Effector CD4-positive, alpha-beta T cell (primary cell): ENCODE measurements around the gene ERH.
"Not testable (repeated sequence)": the region's sequence is repeated elsewhere in the genome, so short reads cannot be mapped to it uniquely, and the experiment has no call there.

Experiments used
- DNase-seq: peaks from one replicate; pipeline ENCODE4 v3.0.0-alpha.2; 2020
- total RNA-seq: gene quantifications from one replicate; lab custom pipeline; 2026; lab: John Stamatoyannopoulos, UW

Gene ERH
- total RNA-seq = 22.5 reads per million, percentile 49 among the genes with 10 or more reads in this experiment

GRCh38 chr14:69398053-69398817, at the start of gene ERH, which contains the start of gene SLC39A9:
ERH (minus strand) TSS chr14:69398299; CDS start chr14:69398233, 66 bp downstream.
SLC39A9 (plus strand) TSS chr14:69398692; CDS start chr14:69399370, 678 bp downstream.
- peak; percentile 96 for DNase-seq

GRCh38 chr14:69443296-69443805, 45.3 kb upstream of the ERH start:
- DNase-seq = no peak

GRCh38 chr14:69441948-69442347, 43.8 kb upstream of the ERH start:
- no peak for DNase-seq

GRCh38 chr14:69439521-69440270, 41.6 kb upstream of the ERH start:
- DNase-seq = no peak

- no peak for DNase-seq
These were observed 34.3 kb upstream of the ERH start for GRCh38 chr14:69432364-69432763.

GRCh38 chr14:69430306-69430939, 32.3 kb upstream of the ERH start:
- DNase-seq = no peak

- DNase-seq = no peak
These were observed 31.5 kb upstream of the ERH start for GRCh38 chr14:69429643-69430042.

- DNase-seq = no peak
These were observed 30.3 kb upstream of the ERH start for GRCh38 chr14:69428289-69428998.

GRCh38 chr14:69427596-69427995, 29.5 kb upstream of the ERH start:
- DNase-seq = no peak

- DNase-seq = no peak
These were observed 26.2 kb upstream of the ERH start for GRCh38 chr14:69424149-69424923.

GRCh38 chr14:69423279-69423678, 25.2 kb upstream of the ERH start:
- no peak for DNase-seq

- not testable (repeated sequence) for DNase-seq
These were observed 18.0 kb upstream of the ERH start for GRCh38 chr14:69416087-69416486.

GRCh38 chr14:69413483-69413882, 15.4 kb upstream of the ERH start:
- DNase-seq = no peak

GRCh38 chr14:69408331-69408960, 10.3 kb upstream of the ERH start:
- DNase-seq = no peak

- DNase-seq = no peak
These were observed 7.7 kb upstream of the ERH start for GRCh38 chr14:69405762-69406161.

- DNase-seq = no peak
These were observed 6.8 kb upstream of the ERH start for GRCh38 chr14:69404883-69405282.

GRCh38 chr14:69404478-69404877, 6.4 kb upstream of the ERH start:
- DNase-seq = no peak

- DNase-seq = no peak
These were observed 3.7 kb upstream of the ERH start for GRCh38 chr14:69401841-69402240.

GRCh38 chr14:69400154-69400553, 2.1 kb upstream of the ERH start:
- no peak for DNase-seq

GRCh38 chr14:69399750-69400149, 1.7 kb upstream of the ERH start:
- DNase-seq = no peak

GRCh38 chr14:69398818-69399210, 715 bp upstream of the ERH start:
- no peak for DNase-seq
